Stimulated activated CD8-positive, alpha-beta memory T cell treated with anti-CD3 and anti-CD28 coated beads, Interleukin-7, amount 100 ng/mL, for 24 hours (primary cell): ENCODE data around the gene SCAP.
"Not testable (repeated sequence)": the region's sequence is repeated elsewhere in the genome, so short reads cannot be mapped to it uniquely, and the experiment has no call there.

ENCODE experiments used
- DNase-seq: peaks from one replicate; pipeline ENCODE4 v3.0.0-alpha.2; 2020; ENCODE audit warnings: low read depth

Gene SCAP

GRCh38 chr3:47394140-47394870 is 81.4 kb downstream of the SCAP start:
- DNase-seq, result no peak

DNA sequence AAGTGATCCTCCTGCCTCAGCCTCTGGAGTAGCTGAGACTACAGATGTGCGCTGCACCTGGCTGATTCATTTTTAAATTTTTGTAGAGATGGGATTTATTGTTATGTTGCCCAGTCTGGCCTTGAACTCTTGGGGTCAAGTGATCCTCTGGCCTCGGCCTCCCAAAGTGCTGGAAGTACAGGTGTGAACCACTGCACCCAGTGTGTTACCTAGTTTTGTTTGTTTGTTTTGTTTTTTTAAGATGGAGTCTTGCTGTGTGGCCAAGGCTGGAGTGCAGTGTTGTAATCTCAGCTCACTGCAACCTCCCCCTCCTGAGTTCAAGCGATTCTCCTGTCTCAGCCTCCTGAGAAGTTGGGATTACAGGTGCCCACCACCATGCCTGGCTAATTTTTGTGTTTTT is 82.8 kb downstream of the SCAP start:
- DNase-seq, result no peak

DNA sequence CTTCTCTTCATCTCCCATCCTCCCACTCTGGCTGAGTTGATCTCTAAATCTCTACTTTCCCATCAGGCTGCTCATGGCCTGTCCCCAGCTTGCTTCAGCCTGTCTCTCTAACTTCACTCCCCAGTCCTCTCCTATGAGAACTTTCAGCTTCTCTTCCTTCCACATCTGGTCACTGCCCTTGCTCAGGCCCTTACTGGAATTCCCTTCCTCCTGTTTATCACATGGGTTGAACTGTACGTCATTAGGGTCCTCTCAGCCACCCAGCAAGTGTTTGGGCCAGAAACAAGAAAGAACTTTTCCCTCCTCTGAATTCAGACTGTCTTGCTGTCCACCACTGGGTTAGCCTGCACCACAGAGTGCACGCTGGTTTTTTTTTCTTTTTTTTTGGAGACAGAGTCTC is 89.9 kb downstream of the SCAP start:
- no peak for DNase-seq

DNA sequence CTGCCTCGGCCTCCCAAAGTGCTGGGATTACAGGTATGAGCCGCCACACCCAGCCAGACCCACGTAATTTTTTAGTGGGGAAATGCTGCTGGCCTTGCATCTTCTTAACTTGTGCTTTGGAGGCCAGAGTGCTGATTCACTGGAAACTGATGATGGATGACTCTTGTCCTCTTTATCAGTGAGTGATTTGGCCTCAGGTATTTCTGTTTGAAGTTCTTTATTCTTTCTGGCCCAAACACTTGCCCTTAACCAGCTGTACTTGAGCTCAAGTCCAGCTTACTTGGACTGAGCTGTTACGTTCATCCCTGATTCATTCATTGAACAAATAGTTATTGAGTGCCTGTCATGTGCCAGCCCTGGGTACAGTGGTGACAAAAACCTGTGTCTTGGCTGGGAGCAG is 90.7 kb downstream of the SCAP start:
- DNase-seq, result no peak

GRCh38 chr3:47384425-47384824 is 91.3 kb downstream of the SCAP start:
- DNase-seq, result no peak

DNA sequence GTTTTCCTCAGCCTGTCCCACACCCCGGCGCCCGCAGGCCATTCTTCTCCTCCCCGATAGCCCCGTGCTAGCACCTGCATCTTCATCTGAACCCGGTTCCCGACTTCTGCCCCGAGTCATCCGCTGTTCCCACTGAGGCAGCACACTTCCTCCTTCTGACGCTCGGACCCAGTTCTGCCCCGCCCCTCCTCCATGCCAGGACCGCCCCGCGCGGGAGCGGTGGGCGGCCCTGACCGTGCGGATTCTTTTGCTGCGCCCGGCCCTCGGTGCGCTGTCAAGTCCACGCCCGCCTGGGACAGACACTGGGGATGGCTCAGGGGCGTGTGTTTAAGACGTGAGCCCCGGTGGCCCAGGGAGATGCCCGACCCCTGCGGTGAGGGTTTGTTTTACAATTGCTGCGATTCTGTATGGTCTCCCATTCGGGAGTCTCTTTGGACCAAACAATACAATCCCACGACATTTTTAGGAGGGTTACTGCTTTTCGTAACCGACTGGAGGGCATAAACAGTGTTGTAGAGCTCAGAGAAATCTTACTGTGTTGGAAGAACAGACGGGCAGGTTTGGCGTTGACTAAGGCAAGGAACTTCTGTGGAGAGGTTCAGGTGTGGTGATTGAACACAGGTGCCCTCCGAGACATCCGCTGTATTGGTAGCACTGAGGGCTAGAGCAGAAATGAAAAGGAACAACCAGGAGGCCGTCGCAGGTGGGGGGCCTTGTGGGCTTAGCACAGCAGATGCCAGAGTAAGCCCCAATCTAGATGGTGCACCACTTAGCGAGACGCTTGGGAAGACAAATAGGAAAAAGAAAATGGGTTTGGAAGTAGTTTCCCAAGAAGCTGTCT is 94.2 kb downstream of the SCAP start:
- DNase-seq, result peak; percentile 59

DNA sequence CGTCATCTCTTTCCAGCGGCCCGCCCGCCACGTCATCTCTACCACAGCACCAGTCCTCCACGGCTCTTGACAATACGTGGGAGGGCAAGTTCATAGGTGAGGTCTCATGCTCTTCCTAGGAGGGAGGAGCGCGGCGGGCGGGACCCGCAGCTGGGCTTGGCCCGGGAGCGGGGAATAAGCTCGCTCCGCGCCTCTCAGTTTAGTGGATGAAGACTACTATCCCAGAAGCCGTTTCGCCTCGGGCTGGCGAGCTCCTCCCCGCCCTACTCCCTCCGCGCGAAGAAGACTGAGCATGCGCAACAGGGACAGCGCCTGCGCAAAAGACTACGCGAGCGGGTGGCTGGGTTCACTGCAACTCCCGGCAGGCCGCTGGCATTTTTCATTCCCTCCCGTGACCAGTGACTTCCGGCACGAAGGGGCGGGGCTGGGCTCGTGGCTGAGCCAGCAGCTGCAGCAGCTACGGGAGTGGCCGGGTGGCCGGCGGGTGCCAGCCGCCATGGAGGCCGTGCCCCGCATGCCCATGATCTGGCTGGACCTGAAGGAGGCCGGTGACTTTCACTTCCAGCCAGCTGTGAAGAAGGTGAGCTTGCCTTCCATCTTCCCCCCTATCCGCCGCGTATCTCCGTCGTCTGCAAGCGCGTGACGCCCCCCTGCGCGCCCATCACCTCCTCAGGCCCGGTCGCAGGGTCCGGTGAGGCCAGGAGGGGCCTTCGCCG is 95.0 kb downstream of the SCAP start, which contains the start of gene PTPN23:
Gene PTPN23 (plus strand): TSS at position 421 of the 716 bp plus-strand sequence. CDS start 76 bp downstream, at position 497.
- peak; percentile 99 for DNase-seq

DNA sequence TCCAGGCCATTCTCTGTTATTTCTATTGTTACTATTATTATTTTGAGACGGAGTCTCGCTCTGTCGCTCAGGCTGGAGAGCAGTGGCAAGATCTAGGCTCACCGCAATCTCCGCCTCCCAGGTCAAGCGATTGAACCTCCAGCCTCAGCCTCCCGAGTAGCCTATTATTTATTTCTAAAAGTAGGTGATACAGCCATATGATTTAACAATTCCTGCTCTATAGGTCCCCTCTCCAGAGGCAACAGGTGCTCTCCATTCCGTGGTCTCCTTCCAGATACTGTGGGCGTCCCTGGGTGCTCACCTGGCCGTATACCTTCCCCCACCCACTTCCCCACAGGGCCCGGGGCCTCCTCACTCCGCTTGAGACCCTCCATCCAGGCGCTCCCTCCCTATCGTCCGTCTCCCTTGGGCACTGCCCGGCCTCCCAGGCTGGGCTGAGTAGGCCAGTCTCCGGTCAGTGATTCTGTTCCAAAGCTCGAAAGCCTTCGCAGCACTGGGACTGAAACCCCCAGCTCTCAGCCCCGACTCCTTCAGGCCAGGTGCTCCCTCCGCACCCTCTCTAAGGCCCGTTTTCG is 95.6 kb downstream of the SCAP start:
- no peak for DNase-seq

DNA sequence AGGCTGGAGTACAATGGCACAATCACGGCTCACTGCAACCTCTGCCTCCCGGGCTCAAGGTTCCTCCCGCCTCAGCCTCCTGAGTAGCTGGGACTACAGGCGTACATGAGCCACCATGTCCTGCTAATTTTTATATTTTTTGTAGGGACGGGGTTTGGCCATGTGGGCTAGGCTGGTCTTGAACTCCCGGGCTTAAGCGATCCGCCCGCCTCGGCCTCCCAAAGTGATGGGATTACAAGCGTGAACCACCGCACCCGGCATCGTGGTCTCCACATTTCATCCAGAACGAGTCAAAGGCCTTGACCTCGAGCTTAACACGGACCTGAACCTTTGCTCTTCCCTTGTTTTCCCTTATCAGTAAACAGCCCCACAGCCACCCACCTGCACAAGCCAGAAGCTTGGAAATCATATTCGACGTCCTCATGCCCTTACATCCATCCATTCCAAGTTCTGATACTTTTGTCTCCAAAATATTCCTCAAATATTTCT is 96.3 kb downstream of the SCAP start:
- DNase-seq, result no peak

DNA sequence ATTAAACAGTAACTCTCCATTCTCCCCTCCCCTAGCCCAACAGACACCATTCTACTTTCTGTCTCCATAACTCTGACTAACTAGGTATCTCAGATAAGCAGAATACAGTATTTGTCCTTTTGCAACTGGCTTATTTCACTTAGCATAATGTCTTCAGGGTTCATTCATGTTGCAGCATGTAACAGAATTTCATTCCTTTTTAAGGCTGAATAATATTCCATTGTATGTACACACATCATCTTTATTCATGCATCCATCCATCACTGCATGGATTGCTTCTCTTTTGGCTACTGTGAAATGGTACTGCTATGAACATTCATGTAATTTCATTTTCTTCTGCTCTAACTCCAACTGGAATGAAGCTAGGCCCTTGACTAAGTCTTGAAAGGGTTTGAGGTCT is 96.9 kb downstream of the SCAP start:
- no peak for DNase-seq

DNA sequence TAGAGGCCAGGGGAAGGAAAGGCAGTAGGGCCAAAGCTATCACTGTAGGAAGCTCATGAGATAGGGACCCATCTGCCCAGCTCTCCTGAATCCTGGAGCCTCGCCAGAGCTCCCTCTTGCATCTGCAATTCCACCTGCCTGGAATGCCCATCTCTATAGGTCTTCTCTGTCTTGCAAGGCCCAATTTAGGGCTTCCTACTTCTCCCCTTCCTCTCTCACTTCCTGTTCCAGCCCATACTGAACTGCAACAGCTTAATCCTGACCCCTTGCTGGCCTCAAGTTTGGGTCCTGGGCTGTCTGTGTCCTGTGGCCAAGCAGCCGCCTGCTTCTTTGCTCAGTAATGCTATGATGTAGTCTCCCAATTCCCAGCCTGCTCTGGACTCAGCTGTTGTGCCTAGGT is 98.6 kb downstream of the SCAP start:
- no peak for DNase-seq

- DNase-seq, result no peak
Observed at GRCh38 chr3:47376393-47376792, 99.3 kb downstream of the SCAP start.

- DNase-seq, result no peak
Observed at GRCh38 chr3:47374587-47374986, 101.2 kb downstream of the SCAP start.

DNA sequence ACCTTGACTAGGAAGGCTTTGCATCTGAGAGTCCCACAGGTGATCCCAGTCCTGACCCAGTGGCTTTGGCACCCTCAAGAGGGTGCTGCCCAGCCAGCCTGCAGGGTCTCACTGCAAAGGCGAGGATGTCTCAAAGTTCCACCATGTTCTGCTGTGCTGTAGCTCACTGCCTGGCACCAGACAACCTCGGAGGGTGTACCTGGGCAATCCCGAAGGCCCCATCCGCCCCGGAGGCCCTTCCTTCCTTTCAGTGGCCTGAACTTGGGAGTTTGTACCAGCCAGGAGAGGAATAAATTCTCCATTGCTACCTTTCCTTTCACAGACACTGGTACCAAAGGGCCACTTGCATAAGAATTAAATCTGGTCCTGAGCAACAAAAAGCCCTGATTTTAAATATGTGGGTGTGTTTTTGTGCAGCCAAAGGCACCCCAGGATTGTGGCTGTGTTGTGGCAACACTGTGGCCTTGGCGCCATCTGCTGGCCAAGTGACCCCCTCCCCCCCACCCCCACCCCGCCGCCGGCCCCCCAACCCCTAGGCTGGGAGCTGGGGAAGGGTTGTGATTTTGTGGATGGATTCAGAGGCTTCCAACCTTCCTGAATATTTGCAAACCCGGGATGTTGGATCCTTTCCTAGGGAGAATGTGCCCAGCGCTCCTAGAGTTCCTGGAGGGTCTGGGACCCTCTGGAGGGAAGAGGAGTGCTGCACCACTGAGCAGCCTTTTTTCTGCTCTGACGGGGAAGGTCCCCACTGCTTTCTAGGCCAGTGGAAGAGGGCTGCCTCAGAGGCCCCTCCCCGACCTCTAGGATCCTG is 104.6 kb downstream of the SCAP start:
- DNase-seq, result no peak

- not testable (repeated sequence) for DNase-seq
Observed at GRCh38 chr3:47370020-47370419, 105.7 kb downstream of the SCAP start.

DNA sequence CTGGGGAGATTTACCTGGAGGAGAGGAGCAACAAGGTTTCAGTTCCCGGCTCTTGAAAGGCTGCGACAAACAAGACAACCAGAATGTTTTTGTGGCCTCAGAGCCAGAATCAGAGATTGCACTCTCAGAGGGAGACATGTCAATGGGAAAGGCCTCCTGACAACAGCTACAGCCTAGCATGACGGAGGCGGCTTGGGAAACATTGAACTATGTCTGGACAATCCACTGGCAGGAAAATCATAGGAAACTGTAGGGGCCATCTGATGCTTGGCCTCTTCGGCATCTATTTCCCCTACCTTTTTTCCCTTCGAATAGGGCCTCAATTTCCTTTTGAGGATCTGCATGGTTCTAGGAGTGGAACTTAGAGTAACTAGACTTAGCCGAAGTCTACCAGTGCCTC is 108.1 kb downstream of the SCAP start:
- DNase-seq, result no peak

DNA sequence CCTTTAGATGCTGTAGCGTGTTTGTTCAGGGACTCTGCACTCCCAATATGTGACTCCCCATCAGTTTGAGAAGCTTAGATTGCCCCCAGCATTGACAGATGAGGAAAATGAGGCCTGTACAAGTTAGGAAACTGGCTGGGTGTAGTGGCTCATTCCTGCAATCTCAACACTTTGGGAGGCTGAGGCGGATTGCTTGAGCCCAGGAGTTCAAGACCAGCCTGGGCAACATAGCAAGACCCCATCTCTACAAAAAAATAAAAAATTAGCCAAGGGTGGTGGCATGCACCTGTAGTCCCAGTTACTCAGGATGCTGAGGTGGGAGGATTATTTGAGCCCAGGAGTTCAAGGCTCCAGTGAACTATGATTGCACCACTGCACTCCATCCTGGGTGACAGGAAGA is 108.9 kb downstream of the SCAP start:
- DNase-seq, result no peak

- no peak for DNase-seq
Observed at GRCh38 chr3:47365213-47366153, 110.3 kb downstream of the SCAP start.
